DND-41 (cell line): ENCODE measurements around the gene CCND2.
"Not testable (repeated sequence)": the region's sequence is repeated elsewhere in the genome, so short reads cannot be mapped to it uniquely, and the experiment has no call there.

Experiments used
- ATAC-seq: fragments of 200-7000 bp; cut with Tn5 transposase; 3 replicates; pipeline ENCODE4 v1.9.1; 2021; ENCODE audit warnings: low read depth; ENCODE audit not compliant: insufficient read depth
- DNase-seq: peaks from one replicate; pipeline ENCODE4 v3.0.0-alpha.2; 2020
- H2AFZ ChIP-seq: 2 replicates; pipeline ENCODE4 v1.6.0; 2012; ENCODE audit warnings: low read depth, low read length
- H3K27ac ChIP-seq: 2 replicates; pipeline ENCODE4 v1.5.1; 2012; ENCODE audit warnings: low read length, inconsistent platforms
- H3K27me3 ChIP-seq: fragments of 200-600 bp; sonication (generic); 2 replicates; pipeline ENCODE4 v1.6.0; 2012; ENCODE audit warnings: low read length, mild to moderate bottlenecking, inconsistent platforms; ENCODE audit not compliant: insufficient read depth, poor library complexity
- H3K36me3 ChIP-seq: 2 replicates; pipeline ENCODE4 v1.5.1; 2012; ENCODE audit warnings: low read length, inconsistent platforms; ENCODE audit not compliant: insufficient read depth
- H3K4me1 ChIP-seq: 2 replicates; pipeline ENCODE4 v1.5.1; 2012; ENCODE audit warnings: mild to moderate bottlenecking, low read length; ENCODE audit not compliant: insufficient read depth
- H3K4me2 ChIP-seq: 2 replicates; pipeline ENCODE4 v1.6.0; 2012; ENCODE audit warnings: mild to moderate bottlenecking, moderate library complexity, low read length, inconsistent platforms; ENCODE audit not compliant: insufficient read depth
- H3K4me3 ChIP-seq, 2 experiments: fragments of 200-600 bp in 1 of 2; shearing (Covaris generic) in 1 of 2; 2 replicates each; pipeline ENCODE4 v1.5.1; 2012 to 2016; ENCODE audit warnings: inconsistent platforms in 2 of 2, low read length in 2 of 2, mild to moderate bottlenecking in 2 of 2, low read depth in 1 of 2, moderate library complexity in 1 of 2
- H3K79me2 ChIP-seq: 2 replicates; pipeline ENCODE4 v1.6.0; 2012; ENCODE audit warnings: low read length, inconsistent platforms; ENCODE audit not compliant: insufficient read depth
- H3K9ac ChIP-seq: 2 replicates; pipeline ENCODE4 v1.6.0; 2012; ENCODE audit warnings: low read depth, mild to moderate bottlenecking, inconsistent platforms, low read length, moderate library complexity
- H3K9me3 ChIP-seq: 2 replicates; pipeline ENCODE4 v1.5.1; 2012; ENCODE audit warnings: low read length, moderate library complexity, mild to moderate bottlenecking, inconsistent platforms; ENCODE audit not compliant: insufficient read depth, severe bottlenecking
- H4K20me1 ChIP-seq: 2 replicates; pipeline ENCODE4 v1.6.0; 2012; ENCODE audit warnings: low read length; ENCODE audit not compliant: insufficient read depth
- CTCF ChIP-seq: IDR thresholded peaks from 2 replicates; pipeline ENCODE4 v1.5.1; 2012; ENCODE audit warnings: borderline replicate concordance, low read length, moderate library complexity, mild to moderate bottlenecking; ENCODE audit not compliant: poor library complexity, severe bottlenecking; ENCODE audit errors: extremely low read depth
- EZH2 ChIP-seq: IDR thresholded peaks from 3 replicates; pipeline ENCODE4 v1.6.1; 2012; ENCODE audit warnings: borderline replicate concordance, low read depth, mild to moderate bottlenecking, moderate library complexity, low read length, inconsistent platforms; ENCODE audit not compliant: severe bottlenecking

Gene CCND2

GRCh38 chr12:4241592-4241991, 32.0 kb upstream of the CCND2 start:
- Histone ChIP-seq H3K4me3 (no peak overlapping the region), H4K20me1 (no peaks in the 10 kb centered on the region), H3K4me1 (no peaks in the 10 kb centered on the region), H3K36me3 (no peaks in the 10 kb centered on the region), H3K79me2 (no peaks in the 10 kb centered on the region), H3K27ac (no peak overlapping the region), H3K27me3 (peaks cover 4% of the 10 kb centered on the region), H3K9ac (no peak overlapping the region), H3K4me2 (no peak overlapping the region), H3K9me3 (no peaks in the 10 kb centered on the region), H2AFZ (no peak overlapping the region)
- DNase-seq (no peak), ATAC-seq (no peak)
- no peak for TF ChIP-seq CTCF
- no peak for TF ChIP-seq EZH2

- Histone ChIP-seq H3K4me3 (no peak overlapping the region), H3K79me2 (no peaks in the 10 kb centered on the region), H3K27ac (no peak overlapping the region), H3K4me2 (no peak overlapping the region), H4K20me1 (no peaks in the 10 kb centered on the region), H3K27me3 (no peaks in the 10 kb centered on the region), H3K9me3 (no peaks in the 10 kb centered on the region), H3K4me1 (no peaks in the 10 kb centered on the region), H2AFZ (no peak overlapping the region), H3K36me3 (no peaks in the 10 kb centered on the region), H3K9ac (no peak overlapping the region)
- TF ChIP-seq CTCF (no peak), EZH2 (no peak)
- DNase-seq = no peak
- no peak for ATAC-seq
These were observed 31.0 kb upstream of the CCND2 start for GRCh38 chr12:4242595-4242994.

GRCh38 chr12:4243091-4243490, 30.5 kb upstream of the CCND2 start:
- Histone ChIP-seq H3K4me3 (no peak overlapping the region), H3K9ac (no peak overlapping the region), H3K79me2 (no peaks in the 10 kb centered on the region), H3K27ac (no peak overlapping the region), H3K4me1 (no peaks in the 10 kb centered on the region), H3K9me3 (no peaks in the 10 kb centered on the region), H2AFZ (no peak overlapping the region), H3K4me2 (no peak overlapping the region), H4K20me1 (no peaks in the 10 kb centered on the region), H3K27me3 (no peaks in the 10 kb centered on the region), H3K36me3 (no peaks in the 10 kb centered on the region)
- DNase-seq (no peak), ATAC-seq (no peak)
- TF ChIP-seq EZH2 (no peak), CTCF (no peak)

- not testable (repeated sequence) for H3K36me3 ChIP-seq, H3K4me2 ChIP-seq, H3K79me2 ChIP-seq, H2AFZ ChIP-seq, H3K4me1 ChIP-seq, H3K9me3 ChIP-seq, H3K27ac ChIP-seq, H4K20me1 ChIP-seq, H3K27me3 ChIP-seq, H3K4me3 ChIP-seq, DNase-seq, ATAC-seq, H3K9ac ChIP-seq
These were observed 30.0 kb upstream of the CCND2 start for GRCh38 chr12:4243491-4244100.
